ENCODE measurements around the gene PHACTR1. TPM values are rescaled to one million over a fixed set of nuclear protein-coding genes. Genes with fewer than 3 reads are reported as not detected.

The PHACTR1 gene
- total RNA-seq, 2 experiments from 2014 or later: 0.47 to 0.61 TPM

GRCh38 chr6:13203145-13203544, 486.6 kb downstream of the PHACTR1 start:
- Mint-ChIP-seq H3K36me3 (ENCODE audit: low read depth) (no peaks in the 10 kb centered on the region), H3K27me3 (ENCODE audit: low read depth) (peaks cover 8% of the 10 kb centered on the region), H3K4me3 (no peak overlapping the region), H3K9me3 (ENCODE audit: insufficient read depth) (no peaks in the 10 kb centered on the region), H3K4me1 (ENCODE audit: low read depth) (no peaks in the 10 kb centered on the region), H3K27ac (no peak overlapping the region)
- no peak for DNase-seq
- POLR2A ChIA-PET: no interaction called here
- ATAC-seq: no peak
- CTCF ChIA-PET: no interaction called here

- Mint-ChIP-seq H3K4me1 (ENCODE audit: low read depth) (no peaks in the 10 kb centered on the region), H3K27me3 (ENCODE audit: low read depth) (peaks cover 8% of the 10 kb centered on the region), H3K27ac (no peak overlapping the region), H3K36me3 (ENCODE audit: low read depth) (no peaks in the 10 kb centered on the region), H3K4me3 (no peak overlapping the region), H3K9me3 (ENCODE audit: insufficient read depth) (no peaks in the 10 kb centered on the region)
- ChIA-PET CTCF (interaction anchor here (1.4 kb wide), 1 partner anchor 10 kb away, joined by 4 read pairs; no protein-coding TSS in a partner anchor), POLR2A (no interaction called here)
- no peak for DNase-seq
- no peak for ATAC-seq
Observed at GRCh38 chr6:13205106-13205505, 488.5 kb downstream of the PHACTR1 start.

DNA sequence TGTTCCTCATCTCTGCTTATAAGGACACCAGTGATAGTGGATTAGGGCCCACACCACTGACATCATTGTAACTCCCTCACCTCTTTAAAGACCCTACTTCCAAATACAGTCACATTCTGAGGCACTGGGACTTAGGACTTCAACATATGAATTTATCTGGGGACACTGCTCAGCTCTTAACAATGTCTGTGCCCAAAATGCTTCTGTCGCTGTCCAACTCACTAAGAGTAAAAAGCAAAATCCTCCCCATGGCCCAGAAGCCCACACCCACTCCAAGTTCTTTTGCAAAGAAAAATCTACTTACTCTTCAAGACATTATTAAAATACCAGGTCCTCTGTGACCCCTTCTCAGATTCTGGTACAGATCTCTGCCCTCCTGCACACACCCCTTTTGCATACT, 495.5 kb downstream of the PHACTR1 start:
- H3K4me3 Mint-ChIP-seq: no peak overlapping the region
- ChIA-PET CTCF (no interaction called here), POLR2A (no interaction called here)
- ATAC-seq (no peak), DNase-seq (no peak)
- H3K27ac Mint-ChIP-seq: no peak overlapping the region
- no peaks in the 10 kb centered on the region for H3K9me3 Mint-ChIP-seq (ENCODE audit: insufficient read depth)
- H3K4me1 Mint-ChIP-seq (ENCODE audit: low read depth): peaks cover 2% of the 10 kb centered on the region
- H3K36me3 Mint-ChIP-seq (ENCODE audit: low read depth): no peaks in the 10 kb centered on the region
- peaks cover 16% of the 10 kb centered on the region for H3K27me3 Mint-ChIP-seq (ENCODE audit: low read depth)

DNA sequence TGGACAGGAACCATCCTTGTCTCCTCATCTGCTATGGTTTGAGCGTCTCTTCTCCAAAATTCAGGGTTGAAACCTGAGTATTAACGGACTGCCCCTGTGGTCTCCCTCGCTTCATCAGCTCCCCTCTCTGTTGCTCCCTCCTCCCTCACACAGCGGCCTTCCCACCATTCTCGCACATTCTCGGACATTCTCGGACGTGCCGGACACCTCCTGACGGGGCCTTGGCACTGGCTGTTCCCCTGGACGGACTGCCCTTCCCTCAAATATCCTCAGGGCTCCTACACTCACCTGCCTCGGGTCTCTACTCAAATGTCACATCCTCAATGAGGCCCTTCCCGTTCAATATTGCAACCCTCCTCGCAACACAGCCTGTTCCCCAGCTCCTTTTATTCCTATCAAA, 496.0 kb downstream of the PHACTR1 start:
- ATAC-seq (no peak), DNase-seq (no peak)
- Mint-ChIP-seq H3K27ac (no peak overlapping the region), H3K9me3 (ENCODE audit: insufficient read depth) (no peaks in the 10 kb centered on the region), H3K36me3 (ENCODE audit: low read depth) (no peaks in the 10 kb centered on the region), H3K4me1 (ENCODE audit: low read depth) (peaks cover 2% of the 10 kb centered on the region), H3K27me3 (ENCODE audit: low read depth) (peaks cover 16% of the 10 kb centered on the region), H3K4me3 (no peak overlapping the region)
- POLR2A ChIA-PET: no interaction called here
- CTCF ChIA-PET: no interaction called here

- no peak overlapping the region for H3K27ac Mint-ChIP-seq
- no peak for ATAC-seq
- POLR2A ChIA-PET: no interaction called here
- no peak overlapping the region for H3K4me3 Mint-ChIP-seq
- peaks cover 2% of the 10 kb centered on the region for H3K4me1 Mint-ChIP-seq (ENCODE audit: low read depth)
- H3K9me3 Mint-ChIP-seq (ENCODE audit: insufficient read depth): no peaks in the 10 kb centered on the region
- CTCF ChIA-PET: no interaction called here
- H3K27me3 Mint-ChIP-seq (ENCODE audit: low read depth): peaks cover 19% of the 10 kb centered on the region
- no peaks in the 10 kb centered on the region for H3K36me3 Mint-ChIP-seq (ENCODE audit: low read depth)
- DNase-seq: no peak
Observed at GRCh38 chr6:13215390-13215789, 498.8 kb downstream of the PHACTR1 start.

- CTCF ChIA-PET: no interaction called here
- Mint-ChIP-seq H3K27ac (no peak overlapping the region), H3K9me3 (ENCODE audit: insufficient read depth) (no peaks in the 10 kb centered on the region), H3K27me3 (ENCODE audit: low read depth) (peaks cover 19% of the 10 kb centered on the region), H3K4me1 (ENCODE audit: low read depth) (peaks cover 2% of the 10 kb centered on the region), H3K36me3 (ENCODE audit: low read depth) (no peaks in the 10 kb centered on the region), H3K4me3 (no peak overlapping the region)
- DNase-seq: no peak
- POLR2A ChIA-PET: no interaction called here
- no peak for ATAC-seq
Observed at GRCh38 chr6:13216236-13217014, 499.9 kb downstream of the PHACTR1 start.

DNA sequence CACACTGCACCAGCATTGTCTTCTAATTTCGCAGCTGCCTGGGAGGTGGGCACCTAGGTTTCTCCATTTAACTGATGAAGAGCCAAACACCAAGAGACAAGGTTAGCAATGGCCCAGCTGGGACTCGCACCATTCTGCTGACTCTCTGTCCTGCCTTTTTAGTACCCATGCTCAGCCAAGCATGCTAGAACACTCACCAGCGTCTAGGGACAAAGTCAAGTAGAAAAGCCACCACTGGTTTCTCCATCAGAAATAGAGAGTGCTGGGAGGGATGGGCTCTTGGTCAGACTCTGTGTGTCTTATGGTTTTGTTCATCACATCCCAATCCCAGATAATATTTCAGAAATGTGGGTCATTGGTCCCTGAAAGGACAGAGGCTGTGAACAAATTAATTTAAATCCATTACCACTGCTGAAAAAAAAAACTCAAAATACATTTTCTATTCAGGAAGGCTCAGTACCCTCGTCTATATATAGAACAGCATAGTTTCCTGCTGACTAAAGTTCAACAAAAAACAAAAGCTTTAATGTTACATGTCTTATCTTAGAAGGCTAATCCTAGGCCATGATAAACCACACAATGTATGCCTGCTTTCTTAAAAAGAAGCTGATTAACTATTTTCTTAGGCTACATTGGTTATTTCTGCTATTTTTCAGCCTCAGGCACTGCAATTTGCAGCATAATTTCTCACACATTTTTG, 500.8 kb downstream of the PHACTR1 start:
- POLR2A ChIA-PET: no interaction called here
- no peaks in the 10 kb centered on the region for H3K9me3 Mint-ChIP-seq (ENCODE audit: insufficient read depth)

DNA sequence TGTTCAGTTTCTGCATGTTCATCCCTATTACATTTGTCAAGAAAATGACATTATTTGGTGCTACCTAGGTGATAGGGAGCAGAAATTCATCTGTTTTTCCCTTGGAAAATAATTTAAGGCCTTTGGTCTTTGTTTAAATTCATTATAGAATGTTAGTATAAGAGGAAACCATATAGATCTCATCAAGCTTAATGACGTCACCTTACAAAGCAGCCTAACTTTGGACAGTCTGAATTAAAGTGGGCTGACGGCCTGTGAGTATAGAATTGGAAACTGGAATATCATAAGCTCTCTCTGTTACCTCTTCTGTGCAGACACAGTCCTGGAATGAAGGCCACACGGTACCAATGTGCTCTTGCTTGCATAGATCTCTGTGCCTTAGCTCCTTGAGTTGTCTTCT, 503.7 kb downstream of the PHACTR1 start:
- no peak for DNase-seq
- H3K36me3 Mint-ChIP-seq (ENCODE audit: low read depth): no peaks in the 10 kb centered on the region
- no peak overlapping the region for H3K27ac Mint-ChIP-seq
- peaks cover 2% of the 10 kb centered on the region for H3K4me1 Mint-ChIP-seq (ENCODE audit: low read depth)
- H3K27me3 Mint-ChIP-seq (ENCODE audit: low read depth): peaks cover 4% of the 10 kb centered on the region
- ChIA-PET POLR2A (no interaction called here), CTCF (interaction anchor here (0.9 kb wide), 1 partner anchor 112 kb away, joined by 3 read pairs; no protein-coding TSS in a partner anchor)
- no peak for ATAC-seq
- no peak overlapping the region for H3K4me3 Mint-ChIP-seq
- H3K9me3 Mint-ChIP-seq (ENCODE audit: insufficient read depth): no peaks in the 10 kb centered on the region

More for the DNA sequence above, 500.8 kb downstream of the PHACTR1 start:
- Mint-ChIP-seq H3K27me3 (ENCODE audit: low read depth) (peaks cover 13% of the 10 kb centered on the region), H3K4me3 (no peak overlapping the region), H3K4me1 (ENCODE audit: low read depth) (peaks cover 2% of the 10 kb centered on the region), H3K27ac (no peak overlapping the region), H3K36me3 (ENCODE audit: low read depth) (no peaks in the 10 kb centered on the region)
- no peak for DNase-seq
- ATAC-seq: no peak
- CTCF ChIA-PET: no interaction called here

DNA sequence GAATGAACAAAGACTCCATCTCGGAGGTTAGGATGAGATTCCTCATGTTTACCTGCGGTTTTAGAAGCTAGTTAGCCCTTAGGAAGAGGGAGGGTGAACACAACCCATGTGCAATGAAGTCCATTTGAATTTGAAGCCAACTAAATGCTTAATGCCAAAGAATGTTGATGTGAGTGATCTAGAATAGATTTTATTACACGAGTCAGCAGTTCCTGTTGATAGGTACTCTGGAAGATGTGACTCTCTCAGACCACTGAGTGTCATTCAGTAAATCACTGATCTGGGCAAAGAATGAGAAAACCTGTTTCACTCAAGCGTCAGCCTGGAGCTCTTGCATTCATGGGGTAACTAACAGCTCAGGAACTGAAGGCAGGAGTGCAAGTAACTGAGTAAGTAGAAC, 505.5 kb downstream of the PHACTR1 start:
- no peaks in the 10 kb centered on the region for H3K36me3 Mint-ChIP-seq (ENCODE audit: low read depth)
- ATAC-seq (no peak), DNase-seq (no peak)
- H3K27ac Mint-ChIP-seq: no peak overlapping the region
- no peaks in the 10 kb centered on the region for H3K4me1 Mint-ChIP-seq (ENCODE audit: low read depth)
- ChIA-PET CTCF (no interaction called here), POLR2A (no interaction called here)
- H3K4me3 Mint-ChIP-seq: no peak overlapping the region
- peaks cover 4% of the 10 kb centered on the region for H3K27me3 Mint-ChIP-seq (ENCODE audit: low read depth)
- no peaks in the 10 kb centered on the region for H3K9me3 Mint-ChIP-seq (ENCODE audit: insufficient read depth)

DNA sequence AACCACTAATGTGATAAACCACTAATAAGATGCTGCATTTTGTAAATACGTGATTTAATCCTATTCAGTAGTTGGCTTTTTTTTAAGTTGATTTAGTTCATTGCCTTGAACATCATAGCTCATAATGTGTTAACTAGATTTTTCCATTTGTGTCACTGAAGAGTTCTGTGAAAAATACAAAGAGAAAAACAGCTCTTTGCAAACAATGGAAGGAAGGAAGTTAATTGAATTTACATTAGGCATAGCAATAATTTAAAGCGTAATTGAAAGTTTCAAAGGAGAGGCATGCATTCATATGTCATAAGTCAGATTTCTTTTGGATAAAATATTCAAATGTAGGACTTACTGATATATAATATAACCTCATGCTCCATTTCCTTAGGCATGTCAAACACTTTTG, 509.5 kb downstream of the PHACTR1 start:
- no peak overlapping the region for H3K4me3 Mint-ChIP-seq
- peaks cover 2% of the 10 kb centered on the region for H3K27me3 Mint-ChIP-seq (ENCODE audit: low read depth)
- H3K4me1 Mint-ChIP-seq (ENCODE audit: low read depth): peaks cover 25% of the 10 kb centered on the region
- no peak overlapping the region for H3K27ac Mint-ChIP-seq
- CTCF ChIA-PET: no interaction called here
- no peaks in the 10 kb centered on the region for H3K9me3 Mint-ChIP-seq (ENCODE audit: insufficient read depth)
- DNase-seq (no peak), ATAC-seq (no peak)
- POLR2A ChIA-PET: no interaction called here
- peaks cover 2% of the 10 kb centered on the region for H3K36me3 Mint-ChIP-seq (ENCODE audit: low read depth)

GRCh38 chr6:13228264-13229204, 512.0 kb downstream of the PHACTR1 start:
- H3K4me3 Mint-ChIP-seq: no peak overlapping the region
- ATAC-seq (no peak), DNase-seq (no peak)
- H3K27me3 Mint-ChIP-seq (ENCODE audit: low read depth): peaks cover 7% of the 10 kb centered on the region
- no peak overlapping the region for H3K27ac Mint-ChIP-seq
- H3K4me1 Mint-ChIP-seq (ENCODE audit: low read depth): peaks cover 25% of the 10 kb centered on the region
- H3K9me3 Mint-ChIP-seq (ENCODE audit: insufficient read depth): no peaks in the 10 kb centered on the region
- POLR2A ChIA-PET: no interaction called here
- peaks cover 2% of the 10 kb centered on the region for H3K36me3 Mint-ChIP-seq (ENCODE audit: low read depth)
- CTCF ChIA-PET: no interaction called here

Data from activated CD8-positive, alpha-beta T cell treated with anti-CD3 and anti-CD28 coated beads, Interleukin-2, amount 10 ng/mL, durations not matched to agents 7 days and 5 days (primary cell).